ACHN (cell line): ENCODE results near the gene ARHGDIG.
"Not testable (repeated sequence)": the region's sequence is repeated elsewhere in the genome, so short reads cannot be mapped to it uniquely, and the experiment has no call there.

Experiments used
- DNase-seq: peaks from one replicate; pipeline ENCODE4 v3.0.0-alpha.2; 2015
- in situ Hi-C: cut with HindIII; loops from 2 replicates; pipeline ENCODE4 v1.10.0; 2017; ENCODE audit warnings: low sequenced_read_pairs, low pct_ligation_motif_present, low pct_unique_long_range_greater_than_20kb

Gene ARHGDIG

GRCh38 chr16:280552-280951, at the start of gene ARHGDIG:
TSS of gene ARHGDIG (plus strand) at chr16:280591. CDS start at chr16:280681, 90 bp downstream.
- no peak for DNase-seq
- in situ Hi-C loops: no loop called here

- in situ Hi-C loops: no loop called here
- no peak for DNase-seq
These were observed 49.4 kb upstream of the ARHGDIG start for GRCh38 chr16:230949-231348.

GRCh38 chr16:234468-235305, 45.7 kb upstream of the ARHGDIG start, which contains the start of gene FAM234A:
TSS of gene FAM234A (plus strand) at chr16:234821. CDS start at chr16:254414, 19,593 bp downstream.
- peak; percentile 96 for DNase-seq
- in situ Hi-C loops: no loop called here

GRCh38 chr16:239948-240277, 40.5 kb upstream of the ARHGDIG start:
- DNase-seq: no peak
- in situ Hi-C loops: no loop called here

- DNase-seq: no peak
- in situ Hi-C loops: no loop called here
These were observed 39.8 kb upstream of the ARHGDIG start for GRCh38 chr16:240559-240958.

- no peak for DNase-seq
- in situ Hi-C loops: no loop called here
These were observed 38.1 kb upstream of the ARHGDIG start for GRCh38 chr16:242281-242680.

- in situ Hi-C loops: no loop called here
- no peak for DNase-seq
These were observed 37.0 kb upstream of the ARHGDIG start for GRCh38 chr16:243348-243747.

GRCh38 chr16:245105-245504, 35.3 kb upstream of the ARHGDIG start:
- DNase-seq: no peak
- in situ Hi-C loops: no loop called here

GRCh38 chr16:247027-247426, 33.4 kb upstream of the ARHGDIG start:
- in situ Hi-C loops: no loop called here
- DNase-seq: no peak

GRCh38 chr16:249431-249830, 31.0 kb upstream of the ARHGDIG start:
- in situ Hi-C loops: no loop called here

GRCh38 chr16:252366-253337, 27.7 kb upstream of the ARHGDIG start:
- no peak for DNase-seq
- in situ Hi-C loops: no loop called here

More at GRCh38 chr16:249431-249830, 31.0 kb upstream of the ARHGDIG start:
- DNase-seq: no peak

GRCh38 chr16:253833-254232, 26.6 kb upstream of the ARHGDIG start:
- no peak for DNase-seq
- in situ Hi-C loops: no loop called here

- in situ Hi-C loops: no loop called here
- no peak for DNase-seq
These were observed 25.9 kb upstream of the ARHGDIG start for GRCh38 chr16:254461-254860.

- in situ Hi-C loops: no loop called here
- DNase-seq: no peak
These were observed 25.2 kb upstream of the ARHGDIG start for GRCh38 chr16:255183-255582.

GRCh38 chr16:258091-258490, 22.3 kb upstream of the ARHGDIG start:
- in situ Hi-C loops, DNase-seq: not testable (repeated sequence)

GRCh38 chr16:259226-259625, 21.2 kb upstream of the ARHGDIG start:
- DNase-seq: no peak
- in situ Hi-C loops: no loop called here

- in situ Hi-C loops: no loop called here
These were observed 20.6 kb upstream of the ARHGDIG start for GRCh38 chr16:259814-260253.

GRCh38 chr16:260326-260725, 20.1 kb upstream of the ARHGDIG start:
- in situ Hi-C loops: no loop called here
- DNase-seq: no peak

More at GRCh38 chr16:259814-260253, 20.6 kb upstream of the ARHGDIG start:
- no peak for DNase-seq

GRCh38 chr16:261031-261691, 19.2 kb upstream of the ARHGDIG start:
- no peak for DNase-seq
- in situ Hi-C loops: no loop called here
